ENCODE results near the gene NUP50. TPM values are rescaled to one million over a fixed set of nuclear protein-coding genes. Genes with fewer than 3 reads are reported as not detected.

NUP50 gene
- total RNA-seq, 6 experiments from 2014 or later: 26.4 to 57.2 (median 31.4) TPM

DNA sequence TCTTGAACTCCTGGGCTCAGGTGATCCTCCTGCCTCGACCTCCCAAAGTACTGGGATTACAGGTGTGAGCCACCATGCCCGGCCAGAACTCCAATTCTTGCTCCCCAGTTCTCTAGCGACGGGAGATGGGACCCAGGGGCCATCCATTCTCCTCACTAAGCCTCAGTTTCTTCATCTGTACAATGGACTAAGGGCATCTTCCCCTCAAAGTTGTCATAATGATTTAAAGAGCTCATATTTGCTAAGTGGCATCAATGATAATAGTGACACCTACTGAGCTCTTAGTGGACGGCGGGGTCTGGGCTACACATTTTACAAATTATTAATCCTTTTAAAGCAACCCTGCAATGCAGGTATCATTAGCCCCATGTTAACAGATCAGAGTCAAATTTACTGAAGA, 42.5 kb downstream of the NUP50 start:
- H3K27ac ChIP-seq: no peak overlapping the region
- H3K27me3 ChIP-seq: no peaks in the 10 kb centered on the region
- WGBS (ENCODE audit: insufficient coverage, low coverage, low lambda C conversion rate, missing lambda C conversion rate): 92% methylated on average over 2 of the region's 6 CpGs
- ATAC-seq (no peak), DNase-seq (no peak)
- H3K36me3 ChIP-seq: peaks cover 0 to 14% (median 7%) of the 10 kb centered on the region in 4 donors
- no peaks in the 10 kb centered on the region for H3K4me1 ChIP-seq
- intact Hi-C loops (cut with DNase I): no loop called here
- H3K9me3 ChIP-seq: no peaks in the 10 kb centered on the region
- TF ChIP-seq, protein P1, sequence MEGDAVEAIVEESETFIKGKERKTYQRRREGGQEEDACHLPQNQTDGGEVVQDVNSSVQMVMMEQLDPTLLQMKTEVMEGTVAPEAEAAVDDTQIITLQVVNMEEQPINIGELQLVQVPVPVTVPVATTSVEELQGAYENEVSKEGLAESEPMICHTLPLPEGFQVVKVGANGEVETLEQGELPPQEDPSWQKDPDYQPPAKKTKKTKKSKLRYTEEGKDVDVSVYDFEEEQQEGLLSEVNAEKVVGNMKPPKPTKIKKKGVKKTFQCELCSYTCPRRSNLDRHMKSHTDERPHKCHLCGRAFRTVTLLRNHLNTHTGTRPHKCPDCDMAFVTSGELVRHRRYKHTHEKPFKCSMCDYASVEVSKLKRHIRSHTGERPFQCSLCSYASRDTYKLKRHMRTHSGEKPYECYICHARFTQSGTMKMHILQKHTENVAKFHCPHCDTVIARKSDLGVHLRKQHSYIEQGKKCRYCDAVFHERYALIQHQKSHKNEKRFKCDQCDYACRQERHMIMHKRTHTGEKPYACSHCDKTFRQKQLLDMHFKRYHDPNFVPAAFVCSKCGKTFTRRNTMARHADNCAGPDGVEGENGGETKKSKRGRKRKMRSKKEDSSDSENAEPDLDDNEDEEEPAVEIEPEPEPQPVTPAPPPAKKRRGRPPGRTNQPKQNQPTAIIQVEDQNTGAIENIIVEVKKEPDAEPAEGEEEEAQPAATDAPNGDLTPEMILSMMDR (IDR thresholded peaks at IDR 0.05): no peak
- no peak for TF ChIP-seq POLR2A (IDR thresholded peaks at IDR 0.05)
- no peak overlapping the region for H3K4me3 ChIP-seq

DNA sequence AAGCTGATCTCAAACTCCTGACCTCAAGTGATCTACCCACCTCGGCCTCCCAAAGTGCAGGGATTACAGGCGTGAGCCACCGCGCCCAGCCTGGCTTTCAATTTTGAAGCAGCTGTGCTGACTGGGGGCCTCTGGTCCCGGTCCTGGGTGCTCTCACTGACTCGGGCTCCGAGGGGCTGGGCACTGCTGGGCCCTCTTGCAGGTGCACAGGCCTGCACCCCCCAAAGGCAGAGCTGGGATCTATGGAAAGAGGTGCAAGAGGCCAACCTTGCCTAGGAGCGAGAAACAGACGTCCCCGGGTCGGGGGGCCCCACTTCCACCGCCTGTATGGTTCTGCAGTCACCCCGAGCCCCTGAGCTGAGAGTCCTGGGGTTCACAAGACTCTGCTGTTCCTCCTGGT, 43.8 kb downstream of the NUP50 start:
- Histone ChIP-seq H3K27me3 (no peaks in the 10 kb centered on the region), H3K9me3 (no peaks in the 10 kb centered on the region), H3K4me1 (no peaks in the 10 kb centered on the region), H3K36me3 (peaks cover 0 to 12% (median 5%) of the 10 kb centered on the region in 4 donors), H3K4me3 (no peak overlapping the region), H3K27ac (no peak overlapping the region)
- intact Hi-C loops (cut with DNase I): no loop called here
- 92% methylated on average over 4 of the region's 13 CpGs for WGBS (ENCODE audit: insufficient coverage, low coverage, low lambda C conversion rate, missing lambda C conversion rate)
- no peak for DNase-seq
- TF ChIP-seq, protein P1 (IDR thresholded peaks at IDR 0.05): no peak
- TF ChIP-seq POLR2A (IDR thresholded peaks at IDR 0.05): no peak
- ATAC-seq: no peak

DNA sequence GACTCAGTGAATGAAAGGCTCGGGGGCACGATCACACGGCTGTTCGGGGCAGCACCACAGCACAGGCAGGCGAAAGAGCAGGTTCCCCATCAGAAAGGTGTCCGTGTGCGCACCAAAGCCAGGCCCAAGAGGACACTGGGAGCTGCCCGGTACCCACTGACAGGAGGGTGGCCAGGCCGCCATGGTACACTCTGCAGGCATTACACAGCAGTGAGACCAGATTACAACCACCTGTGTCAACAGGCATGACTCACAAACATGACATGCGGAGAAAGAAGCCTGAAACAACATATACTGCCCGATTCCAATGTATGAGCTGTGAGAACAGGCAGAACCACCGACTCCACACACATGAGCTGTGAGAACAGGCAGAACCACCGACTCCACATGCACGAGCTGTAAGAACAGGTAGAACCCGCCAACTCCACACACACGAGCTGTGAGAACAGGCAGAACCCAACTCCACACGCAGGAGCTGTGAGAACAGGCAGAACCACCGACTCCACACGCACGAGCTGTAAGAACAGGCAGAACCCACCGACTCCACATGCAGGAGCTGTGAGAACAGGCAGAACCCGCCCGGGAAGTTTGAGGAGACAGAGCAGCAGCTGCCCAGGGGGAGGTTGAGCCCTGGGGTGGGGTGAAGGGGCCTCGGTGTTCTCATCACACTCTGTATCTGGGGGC, 44.4 kb downstream of the NUP50 start:
- Histone ChIP-seq H3K4me3 (no peak overlapping the region), H3K36me3 (peaks cover 0 to 9% (median 3%) of the 10 kb centered on the region in 4 donors), H3K9me3 (no peaks in the 10 kb centered on the region), H3K27ac (no peak overlapping the region), H3K4me1 (no peaks in the 10 kb centered on the region), H3K27me3 (no peaks in the 10 kb centered on the region)
- WGBS (ENCODE audit: insufficient coverage, low coverage, low lambda C conversion rate, missing lambda C conversion rate): 53% methylated on average over 2 of the region's 24 CpGs
- intact Hi-C loops (cut with DNase I): no loop called here
- TF ChIP-seq, protein P1 (IDR thresholded peaks at IDR 0.05): no peak
- no peak for TF ChIP-seq POLR2A (IDR thresholded peaks at IDR 0.05)
- ATAC-seq (no peak), DNase-seq (peak in 1 of 3 donors; percentile 10)

DNA sequence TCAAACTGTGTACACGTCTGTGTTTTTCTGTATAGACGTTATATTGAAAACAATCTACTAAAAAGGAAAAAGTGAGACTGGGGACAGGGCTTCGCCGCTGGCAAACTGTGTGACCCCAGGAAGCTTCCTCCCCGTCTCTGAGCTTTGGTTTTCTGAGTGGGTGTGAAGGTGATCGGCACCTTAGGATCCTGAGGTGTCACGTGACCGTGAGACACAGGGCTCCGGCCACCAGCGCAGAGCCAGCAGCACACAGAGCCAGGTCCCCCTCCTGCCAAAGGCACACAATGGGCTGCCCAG, 44.9 kb downstream of the NUP50 start:
- H3K27ac ChIP-seq: no peak overlapping the region

More for the DNA sequence above, 44.9 kb downstream of the NUP50 start:
- intact Hi-C loops (cut with DNase I): no loop called here
- ATAC-seq (no peak), DNase-seq (no peak)
- Histone ChIP-seq H3K9me3 (no peaks in the 10 kb centered on the region), H3K36me3 (peaks cover 0 to 5% (median 2%) of the 10 kb centered on the region in 4 donors), H3K27me3 (no peaks in the 10 kb centered on the region), H3K4me3 (no peak overlapping the region), H3K4me1 (no peaks in the 10 kb centered on the region)
- WGBS (ENCODE audit: insufficient coverage, low coverage, low lambda C conversion rate, missing lambda C conversion rate): 60% methylated on average over 2 of the region's 10 CpGs
- TF ChIP-seq, protein P1 (IDR thresholded peaks at IDR 0.05): no peak
- no peak for TF ChIP-seq POLR2A (IDR thresholded peaks at IDR 0.05)

All from right lobe of liver (tissue), 6 donors.